Vagina (tissue), 2 donors: ENCODE measurements around the gene UBE2I. TPM values are rescaled to one million over a fixed set of nuclear protein-coding genes. Genes with fewer than 3 reads are reported as not detected.
"Not testable (repeated sequence)": the region's sequence is repeated elsewhere in the genome, so short reads cannot be mapped to it uniquely, and the experiment has no call there.

Experiments used
- DNase-seq, 2 donors: peaks; one replicate each; pipeline ENCODE4 v3.0.0-alpha.2; 2017; ENCODE audit errors: extremely low spot score in 2 of 2
- H3K27ac ChIP-seq: fragments of 200-600 bp; sonication (generic); one replicate; pipeline ENCODE4 v1.5.1; 2019
- H3K27me3 ChIP-seq: fragments of 200-600 bp; sonication (generic); one replicate; pipeline ENCODE4 v1.5.1; 2019
- H3K36me3 ChIP-seq, 2 donors: fragments of 200-600 bp; sonication (generic); one replicate each; pipeline ENCODE4 v1.5.1; 2017 to 2019
- H3K4me1 ChIP-seq: fragments of 200-600 bp; sonication (generic); one replicate; pipeline ENCODE4 v1.5.1; 2019
- H3K4me3 ChIP-seq, 2 donors: fragments of 200-600 bp; sonication (generic); 1 replicate in 1 of 2; 2 replicates in 1 of 2; pipeline ENCODE4 v1.5.1; 2016 to 2019
- H3K9me3 ChIP-seq: fragments of 200-600 bp; sonication (generic); one replicate; pipeline ENCODE4 v1.5.1; 2019
- POLR2A ChIP-seq, 2 donors: fragments of 450-650 bp; IDR thresholded peaks; one replicate each; pipeline ENCODE4 v1.6.1; 2017; ENCODE audit warnings: antibody characterized with exemption in 2 of 2, mild to moderate bottlenecking in 2 of 2, moderate library complexity in 2 of 2
- POLR2AphosphoS5 ChIP-seq, 2 donors: sonication (generic); formaldehyde crosslinking; IDR thresholded peaks; one replicate each; pipeline ENCODE4 v1.9.0; 2017; ENCODE audit warnings: antibody characterized with exemption in 2 of 2, mild to moderate bottlenecking in 2 of 2, low read depth in 1 of 2; ENCODE audit not compliant: insufficient read depth in 1 of 2
- intact Hi-C: fragments of 100-400 bp; cut with DNase I; formaldehyde crosslinking; loops from one replicate; pipeline ENCODE4 v1.15.1; 2023
- total RNA-seq: library from RNA; depleted of rRNA; stranded (reverse); fragments of >200 nt; gene quantifications from one replicate; pipeline ENCODE4 v1.2.3, GENCODE V29; 2016
- TF ChIP-seq, protein P1 (sequence below), 3 experiments: fragments of 450-650 bp in 2 of 3; fragments of 200-600 bp in 1 of 3; sonication (generic) in 1 of 3; IDR thresholded peaks; one replicate each; pipeline ENCODE4 v1.5.1; 2017 to 2019; ENCODE audit warnings: antibody characterized with exemption in 3 of 3, mild to moderate bottlenecking in 2 of 3, moderate library complexity in 2 of 3

UBE2I gene
- total RNA-seq, 1 donor from 2014 or later: 51.3 TPM

GRCh38 chr16:1325673-1326371, 16.4 kb downstream of the UBE2I start:
- Histone ChIP-seq H3K4me3 (no peak overlapping the region), H3K27me3 (no peaks in the 10 kb centered on the region), H3K27ac (no peak overlapping the region), H3K36me3 (peaks cover 0 to 47% of the 10 kb centered on the region in 2 donors), H3K4me1 (no peaks in the 10 kb centered on the region), H3K9me3 (no peaks in the 10 kb centered on the region)
- no peak for TF ChIP-seq POLR2AphosphoS5 (IDR thresholded peaks at IDR 0.05; ENCODE audit: insufficient read depth in 1 of 2, low read depth in 1 of 2)
- TF ChIP-seq, protein P1, sequence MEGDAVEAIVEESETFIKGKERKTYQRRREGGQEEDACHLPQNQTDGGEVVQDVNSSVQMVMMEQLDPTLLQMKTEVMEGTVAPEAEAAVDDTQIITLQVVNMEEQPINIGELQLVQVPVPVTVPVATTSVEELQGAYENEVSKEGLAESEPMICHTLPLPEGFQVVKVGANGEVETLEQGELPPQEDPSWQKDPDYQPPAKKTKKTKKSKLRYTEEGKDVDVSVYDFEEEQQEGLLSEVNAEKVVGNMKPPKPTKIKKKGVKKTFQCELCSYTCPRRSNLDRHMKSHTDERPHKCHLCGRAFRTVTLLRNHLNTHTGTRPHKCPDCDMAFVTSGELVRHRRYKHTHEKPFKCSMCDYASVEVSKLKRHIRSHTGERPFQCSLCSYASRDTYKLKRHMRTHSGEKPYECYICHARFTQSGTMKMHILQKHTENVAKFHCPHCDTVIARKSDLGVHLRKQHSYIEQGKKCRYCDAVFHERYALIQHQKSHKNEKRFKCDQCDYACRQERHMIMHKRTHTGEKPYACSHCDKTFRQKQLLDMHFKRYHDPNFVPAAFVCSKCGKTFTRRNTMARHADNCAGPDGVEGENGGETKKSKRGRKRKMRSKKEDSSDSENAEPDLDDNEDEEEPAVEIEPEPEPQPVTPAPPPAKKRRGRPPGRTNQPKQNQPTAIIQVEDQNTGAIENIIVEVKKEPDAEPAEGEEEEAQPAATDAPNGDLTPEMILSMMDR (IDR thresholded peaks at IDR 0.05): no peak
- intact Hi-C loops: no loop called here
- no peak for DNase-seq

- Histone ChIP-seq H3K4me1 (peaks cover under 1% of the 10 kb centered on the region), H3K9me3 (no peaks in the 10 kb centered on the region), H3K36me3 (peaks cover 0 to 42% of the 10 kb centered on the region in 2 donors), H3K27me3 (no peaks in the 10 kb centered on the region), H3K27ac (no peak overlapping the region), H3K4me3 (no peak overlapping the region)
- intact Hi-C loops: no loop called here
- TF ChIP-seq POLR2AphosphoS5 (IDR thresholded peaks at IDR 0.05; ENCODE audit: insufficient read depth in 1 of 2, low read depth in 1 of 2) (no peak), POLR2A (IDR thresholded peaks at IDR 0.05) (no peak)
- TF ChIP-seq, protein P1 (IDR thresholded peaks at IDR 0.05): no peak
- no peak for DNase-seq
Observed at GRCh38 chr16:1326391-1326790, 17.0 kb downstream of the UBE2I start.

DNA sequence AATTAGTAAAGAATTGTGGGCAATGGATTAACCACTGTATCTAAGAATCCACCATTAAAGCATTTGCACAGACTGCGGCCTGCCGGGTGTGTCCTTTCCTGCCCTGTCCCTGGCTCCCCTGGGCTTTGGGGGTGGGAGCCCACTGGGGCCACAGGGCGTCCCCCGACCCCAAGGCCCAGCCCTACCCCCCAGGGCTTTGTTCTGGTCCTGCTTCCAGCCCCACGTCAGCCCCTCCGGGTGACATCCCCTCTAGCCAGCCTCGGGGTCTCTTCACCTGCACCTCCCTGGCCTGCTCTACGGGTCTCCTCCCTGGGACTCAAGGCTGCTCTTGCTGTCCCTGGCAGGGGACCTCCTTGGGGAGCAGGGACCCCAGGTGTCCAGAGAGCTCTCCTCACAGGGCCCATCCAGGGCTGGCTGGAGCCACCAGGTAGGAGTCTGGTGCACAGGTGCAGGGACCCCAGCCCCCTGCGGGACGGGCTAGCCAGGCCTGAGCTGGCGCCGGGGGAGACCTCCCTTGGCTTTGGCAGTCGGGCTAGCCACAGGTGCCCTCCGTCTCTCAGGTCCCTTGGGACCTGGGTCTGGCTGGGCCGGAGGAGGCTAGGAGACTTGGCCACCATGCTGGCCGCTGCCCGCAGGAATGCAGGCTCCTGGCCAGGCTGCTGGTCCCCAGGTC, 17.6 kb downstream of the UBE2I start:
- no peak overlapping the region for H3K4me3 ChIP-seq
- TF ChIP-seq POLR2A (IDR thresholded peaks at IDR 0.05): no peak
- TF ChIP-seq POLR2AphosphoS5 (IDR thresholded peaks at IDR 0.05; ENCODE audit: insufficient read depth in 1 of 2, low read depth in 1 of 2): no peak
- TF ChIP-seq, protein P1 (IDR thresholded peaks at IDR 0.05): no peak
- DNase-seq: no peak
- no peaks in the 10 kb centered on the region for H3K9me3 ChIP-seq
- no peak overlapping the region for H3K27ac ChIP-seq
- intact Hi-C loops: no loop called here
- peaks cover 0 to 35% of the 10 kb centered on the region in 2 donors for H3K36me3 ChIP-seq
- no peaks in the 10 kb centered on the region for H3K27me3 ChIP-seq
- peaks cover 7% of the 10 kb centered on the region for H3K4me1 ChIP-seq

- Histone ChIP-seq H3K4me1 (peaks cover 12% of the 10 kb centered on the region), H3K4me3 (no peak overlapping the region), H3K27ac (no peak overlapping the region), H3K27me3 (no peaks in the 10 kb centered on the region), H3K36me3 (peaks cover 0 to 30% of the 10 kb centered on the region in 2 donors), H3K9me3 (no peaks in the 10 kb centered on the region)
- intact Hi-C loops: no loop called here
- TF ChIP-seq POLR2AphosphoS5 (IDR thresholded peaks at IDR 0.05; ENCODE audit: insufficient read depth in 1 of 2, low read depth in 1 of 2) (no peak), POLR2A (IDR thresholded peaks at IDR 0.05) (no peak)
- TF ChIP-seq, protein P1 (IDR thresholded peaks at IDR 0.05): no peak
- no peak for DNase-seq
Observed at GRCh38 chr16:1327619-1327947, 18.1 kb downstream of the UBE2I start.

DNA sequence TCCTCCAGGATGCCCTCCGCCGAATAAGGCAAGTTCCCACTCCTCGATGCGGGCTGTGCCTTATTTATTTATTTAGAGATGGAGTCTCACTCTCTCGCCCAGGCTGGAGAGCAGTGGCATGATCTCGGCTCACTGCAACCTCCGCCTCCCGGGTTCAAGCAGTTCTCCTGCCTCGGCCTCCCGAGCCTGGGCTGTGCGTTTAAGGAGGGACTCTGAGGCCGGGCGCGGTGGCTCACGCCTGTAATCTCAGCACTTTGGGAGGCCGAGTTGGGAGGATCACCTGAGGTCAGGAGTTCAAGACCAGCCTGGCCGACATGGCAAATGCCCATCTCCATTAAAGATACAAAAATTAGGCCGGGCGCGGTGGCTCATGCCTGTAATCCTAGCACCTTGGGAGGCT, 18.7 kb downstream of the UBE2I start:
- H3K4me3 ChIP-seq, H3K27ac ChIP-seq, H3K9me3 ChIP-seq, intact Hi-C loops, H3K27me3 ChIP-seq, DNase-seq: not testable (repeated sequence)
- Histone ChIP-seq H3K4me1 (peaks cover 18% of the 10 kb centered on the region), H3K36me3 (peaks cover 0 to 26% of the 10 kb centered on the region in 2 donors)

DNA sequence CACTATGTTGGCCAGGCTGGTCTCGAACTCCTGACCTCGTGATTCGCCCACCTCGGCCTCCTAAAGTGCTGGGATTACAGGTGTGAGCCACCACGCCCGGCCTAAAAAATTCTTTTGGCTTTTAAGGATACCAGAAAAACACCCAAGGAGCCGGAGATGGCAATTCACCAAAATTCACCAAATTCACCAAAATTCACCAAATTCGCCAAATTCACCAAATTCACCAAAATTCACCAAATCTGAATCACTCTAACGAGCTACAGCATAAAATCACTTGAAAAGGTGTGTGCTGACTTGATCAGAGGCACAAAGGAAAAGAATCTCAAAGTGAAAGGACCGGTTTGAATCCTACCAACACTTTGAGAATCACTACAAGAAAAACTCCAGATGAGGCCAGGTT, 19.5 kb downstream of the UBE2I start:
- Histone ChIP-seq H3K36me3 (peaks cover 0 to 18% of the 10 kb centered on the region in 2 donors), H3K4me1 (peaks cover 24% of the 10 kb centered on the region)
- DNase-seq, H3K27me3 ChIP-seq, H3K4me3 ChIP-seq, H3K9me3 ChIP-seq, intact Hi-C loops, H3K27ac ChIP-seq: not testable (repeated sequence)
